Prostate gland (tissue), 2 donors: ENCODE measurements around the gene PDE9A. TPM values are rescaled to one million over a fixed set of nuclear protein-coding genes. Genes with fewer than 3 reads are reported as not detected.

ENCODE experiments used
- DNase-seq: peaks from one replicate; pipeline ENCODE4 v3.0.0-alpha.2; 2019; ENCODE audit warnings: low spot score
- H3K27ac ChIP-seq, 2 donors: fragments of 200-600 bp; sonication (generic); 2 replicates each; pipeline ENCODE4 v1.5.1; 2017 to 2019
- H3K27me3 ChIP-seq: fragments of 200-600 bp; sonication (generic); replicated peaks from 2 replicates; pipeline ENCODE4 v1.5.1; 2019; ENCODE audit not compliant: insufficient read depth
- H3K36me3 ChIP-seq, 2 donors: fragments of 200-600 bp; sonication (generic); 1 replicate in 1 of 2; 2 replicates in 1 of 2; pipeline versions ENCODE4 v1.5.1 to v1.8.1; 2017 to 2019
- H3K4me1 ChIP-seq: fragments of 200-600 bp; sonication (generic); replicated peaks from 2 replicates; pipeline ENCODE4 v1.5.1; 2019
- H3K4me3 ChIP-seq, 2 donors: fragments of 200-600 bp; sonication (generic); 2 replicates each; pipeline ENCODE4 v1.5.1; 2017 to 2019
- H3K9me3 ChIP-seq: fragments of 200-600 bp; sonication (generic); 2 replicates; pipeline ENCODE4 v1.5.1; 2017
- POLR2A ChIP-seq: fragments of 450-650 bp; IDR thresholded peaks from one replicate; pipeline ENCODE4 v1.6.1; 2016; ENCODE audit warnings: antibody characterized with exemption, mild to moderate bottlenecking
- POLR2AphosphoS5 ChIP-seq: sonication (generic); formaldehyde crosslinking; IDR thresholded peaks from one replicate; pipeline ENCODE4 v1.6.1; 2017; ENCODE audit warnings: antibody characterized with exemption
- WGBS: methylation state at CpG from one replicate; pipeline ENCODE4 v1.1.5; 2018; 5-methylcytosine and 5-hydroxymethylcytosine counted together
- intact Hi-C: fragments of 100-400 bp; cut with DNase I; formaldehyde crosslinking; loops from one replicate; pipeline ENCODE4 v1.14.2; 2022
- total RNA-seq, 2 donors: library from RNA; depleted of rRNA; stranded (reverse); fragments of >200 nt; gene quantifications; one replicate each; pipeline ENCODE4 v1.1.0, GENCODE V29; 2016
- TF ChIP-seq, protein P1 (sequence below), 4 experiments: fragments of 200-600 bp in 2 of 4; fragments of 450-650 bp in 2 of 4; sonication (generic) in 2 of 4; IDR thresholded peaks; 1 replicate in 3 of 4; 2 replicates in 1 of 4; pipeline ENCODE4 v1.5.1; 2016 to 2019; ENCODE audit warnings: antibody characterized with exemption in 4 of 4, mild to moderate bottlenecking in 2 of 4, moderate library complexity in 2 of 4

Gene PDE9A
- total RNA-seq, 2 donors from 2014 or later, result 80.0 to 93.6 TPM

- Histone ChIP-seq H3K27ac (peak overlapping the region in 1 of 2 donors; percentile 8), H3K27me3 (no peaks in the 10 kb centered on the region), H3K4me1 (no peaks in the 10 kb centered on the region), H3K4me3 (no peak overlapping the region), H3K36me3 (no peaks in the 10 kb centered on the region), H3K9me3 (no peaks in the 10 kb centered on the region)
- WGBS, result 89% methylated on average over 7 of the region's 7 CpGs
- DNase-seq, result no peak
- intact Hi-C loops, result no loop called here
- TF ChIP-seq POLR2A, result no peak
- TF ChIP-seq POLR2AphosphoS5, result no peak
- TF ChIP-seq, protein P1, sequence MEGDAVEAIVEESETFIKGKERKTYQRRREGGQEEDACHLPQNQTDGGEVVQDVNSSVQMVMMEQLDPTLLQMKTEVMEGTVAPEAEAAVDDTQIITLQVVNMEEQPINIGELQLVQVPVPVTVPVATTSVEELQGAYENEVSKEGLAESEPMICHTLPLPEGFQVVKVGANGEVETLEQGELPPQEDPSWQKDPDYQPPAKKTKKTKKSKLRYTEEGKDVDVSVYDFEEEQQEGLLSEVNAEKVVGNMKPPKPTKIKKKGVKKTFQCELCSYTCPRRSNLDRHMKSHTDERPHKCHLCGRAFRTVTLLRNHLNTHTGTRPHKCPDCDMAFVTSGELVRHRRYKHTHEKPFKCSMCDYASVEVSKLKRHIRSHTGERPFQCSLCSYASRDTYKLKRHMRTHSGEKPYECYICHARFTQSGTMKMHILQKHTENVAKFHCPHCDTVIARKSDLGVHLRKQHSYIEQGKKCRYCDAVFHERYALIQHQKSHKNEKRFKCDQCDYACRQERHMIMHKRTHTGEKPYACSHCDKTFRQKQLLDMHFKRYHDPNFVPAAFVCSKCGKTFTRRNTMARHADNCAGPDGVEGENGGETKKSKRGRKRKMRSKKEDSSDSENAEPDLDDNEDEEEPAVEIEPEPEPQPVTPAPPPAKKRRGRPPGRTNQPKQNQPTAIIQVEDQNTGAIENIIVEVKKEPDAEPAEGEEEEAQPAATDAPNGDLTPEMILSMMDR (IDR thresholded peaks at IDR 0.05), result no peak
Observed at GRCh38 chr21:42746240-42746592, 92.8 kb downstream of the PDE9A start.

DNA sequence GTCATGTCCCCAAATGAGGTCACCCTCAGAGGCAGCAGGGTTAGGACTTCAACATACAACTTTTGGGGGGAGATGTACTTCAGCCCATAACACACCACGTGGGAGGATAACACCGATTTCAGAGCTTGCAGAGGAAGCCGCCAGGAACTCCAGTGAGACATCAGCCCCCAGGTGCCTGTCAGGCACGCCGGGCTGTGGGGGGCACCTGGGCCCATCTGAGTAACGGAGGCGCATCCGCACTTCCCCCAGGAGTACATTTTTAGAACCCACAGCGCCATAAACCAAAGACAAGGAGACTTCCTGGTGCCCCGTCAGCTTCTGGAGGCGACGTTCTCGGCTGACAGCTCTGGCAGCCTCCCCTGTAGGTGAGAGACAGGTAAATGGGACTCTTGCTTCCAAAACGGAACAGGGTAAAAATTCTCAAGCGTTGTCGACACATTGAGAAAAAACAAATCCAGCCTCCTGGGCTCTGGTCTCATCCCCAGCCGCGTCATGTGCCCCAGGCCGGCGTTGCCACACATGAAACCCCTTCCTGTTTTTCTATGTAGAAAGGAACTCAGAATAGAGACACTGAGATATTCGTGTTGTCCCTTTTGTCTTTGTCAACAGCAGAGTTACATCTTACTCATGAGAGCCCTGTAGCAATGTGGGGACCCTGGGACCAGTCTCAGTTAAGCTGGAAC is 93.3 kb downstream of the PDE9A start:
- 84% methylated on average over 20 of the region's 21 CpGs for WGBS
- H3K36me3 ChIP-seq, result no peaks in the 10 kb centered on the region
- H3K4me3 ChIP-seq, result no peak overlapping the region
- TF ChIP-seq, protein P1 (IDR thresholded peaks at IDR 0.05), result no peak
- TF ChIP-seq POLR2AphosphoS5, result no peak
- no peak for TF ChIP-seq POLR2A
- H3K27me3 ChIP-seq, result no peaks in the 10 kb centered on the region
- H3K4me1 ChIP-seq, result no peaks in the 10 kb centered on the region
- no peaks in the 10 kb centered on the region for H3K9me3 ChIP-seq
- peak overlapping the region in 1 of 2 donors; percentile 13 for H3K27ac ChIP-seq
- no peak for DNase-seq
- intact Hi-C loops, result no loop called here

- 79% methylated on average over 10 of the region's 10 CpGs for WGBS
- H3K36me3 ChIP-seq, result no peaks in the 10 kb centered on the region
- peak overlapping the region in 1 of 2 donors; percentile 13 for H3K27ac ChIP-seq
- no peaks in the 10 kb centered on the region for H3K4me1 ChIP-seq
- intact Hi-C loops, result no loop called here
- no peaks in the 10 kb centered on the region for H3K27me3 ChIP-seq
- H3K4me3 ChIP-seq, result no peak overlapping the region
- no peak for DNase-seq
- TF ChIP-seq, protein P1 (IDR thresholded peaks at IDR 0.05), result no peak
- TF ChIP-seq POLR2A (no peak), POLR2AphosphoS5 (no peak)
- no peaks in the 10 kb centered on the region for H3K9me3 ChIP-seq
Observed at GRCh38 chr21:42747276-42747701, 93.9 kb downstream of the PDE9A start.

- Histone ChIP-seq H3K27ac (peak overlapping the region in 1 of 2 donors; percentile 13), H3K4me1 (no peaks in the 10 kb centered on the region), H3K27me3 (no peaks in the 10 kb centered on the region), H3K36me3 (no peaks in the 10 kb centered on the region), H3K9me3 (no peaks in the 10 kb centered on the region), H3K4me3 (no peak overlapping the region)
- DNase-seq, result no peak
- no peak for TF ChIP-seq POLR2AphosphoS5
- intact Hi-C loops, result no loop called here
- 80% methylated on average over 15 of the region's 15 CpGs for WGBS
Observed at GRCh38 chr21:42747746-42748351, 94.4 kb downstream of the PDE9A start.

GRCh38 chr21:42748620-42749176 is 95.3 kb downstream of the PDE9A start:
- H3K9me3 ChIP-seq, result no peaks in the 10 kb centered on the region
- 79% methylated on average over 13 of the region's 13 CpGs for WGBS
- TF ChIP-seq POLR2A (no peak), POLR2AphosphoS5 (no peak)
- TF ChIP-seq, protein P1 (IDR thresholded peaks at IDR 0.05), result no peak
- DNase-seq, result no peak
- no peak overlapping the region for H3K27ac ChIP-seq
- H3K27me3 ChIP-seq, result no peaks in the 10 kb centered on the region
- H3K4me3 ChIP-seq, result no peak overlapping the region
- H3K36me3 ChIP-seq, result no peaks in the 10 kb centered on the region
- no peaks in the 10 kb centered on the region for H3K4me1 ChIP-seq
- intact Hi-C loops, result no loop called here
